HG03558 (cell line): ENCODE data around the gene PCBP4.
"Not testable (repeated sequence)": the region's sequence is repeated elsewhere in the genome, so short reads cannot be mapped to it uniquely, and the experiment has no call there.

ENCODE experiments used
- ATAC-seq: cut with Tn5 transposase; IDR thresholded peaks from one replicate; pipeline ENCODE4 v1.9.1; 2021; ENCODE audit warnings: moderate number of reproducible peaks; ENCODE audit not compliant: unreplicated experiment; ENCODE audit errors: extremely low read depth

Gene PCBP4

GRCh38 chr3:51928981-51929380 lies 38.3 kb downstream of the PCBP4 start:
- ATAC-seq, result not testable (repeated sequence)

GRCh38 chr3:51928438-51928837 lies 38.8 kb downstream of the PCBP4 start:
- ATAC-seq, result no peak

DNA sequence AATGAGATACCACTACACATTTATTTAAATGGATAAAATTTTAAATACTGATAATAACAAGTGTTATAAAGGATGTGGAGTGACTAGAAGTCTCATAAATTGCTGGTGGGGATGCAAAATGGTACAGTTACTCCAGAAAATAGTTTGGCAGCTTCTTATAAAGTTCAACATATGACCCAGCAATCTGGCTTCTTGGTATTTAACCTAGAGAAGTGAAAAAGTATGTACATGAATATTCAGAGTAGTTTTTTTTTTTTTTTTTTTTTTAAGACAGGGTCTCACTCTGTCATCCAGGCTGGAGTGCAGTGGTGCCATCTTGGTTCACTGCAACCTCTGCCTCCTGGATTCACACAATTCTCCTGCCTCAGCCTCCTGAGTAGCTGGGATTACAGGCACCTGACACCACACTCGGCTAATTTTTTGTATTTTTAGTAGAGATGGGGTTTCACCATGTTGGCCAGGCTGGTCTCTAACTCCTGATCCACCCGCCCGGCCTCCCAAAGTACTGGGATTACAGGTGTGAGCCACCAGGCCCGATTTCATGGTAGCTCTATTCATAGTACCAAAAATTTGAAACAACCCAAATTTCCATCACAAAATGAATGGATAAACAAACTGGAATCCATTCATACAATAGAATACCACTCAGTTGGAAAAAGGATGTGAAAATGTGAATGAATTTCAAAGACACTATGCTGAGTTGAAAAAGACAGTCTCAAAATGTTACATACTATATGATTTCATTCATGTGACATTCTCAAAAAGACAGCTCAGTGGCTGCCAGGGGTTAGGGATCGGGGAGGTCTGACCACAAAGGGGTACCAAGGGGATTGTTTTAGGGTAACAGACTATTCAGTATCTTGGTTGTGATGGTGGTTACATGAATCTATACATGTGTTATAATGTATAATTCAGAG lies 39.9 kb downstream of the PCBP4 start:
- no peak for ATAC-seq

- ATAC-seq, result no peak
Measured at GRCh38 chr3:51921081-51921578, 46.1 kb downstream of the PCBP4 start.

DNA sequence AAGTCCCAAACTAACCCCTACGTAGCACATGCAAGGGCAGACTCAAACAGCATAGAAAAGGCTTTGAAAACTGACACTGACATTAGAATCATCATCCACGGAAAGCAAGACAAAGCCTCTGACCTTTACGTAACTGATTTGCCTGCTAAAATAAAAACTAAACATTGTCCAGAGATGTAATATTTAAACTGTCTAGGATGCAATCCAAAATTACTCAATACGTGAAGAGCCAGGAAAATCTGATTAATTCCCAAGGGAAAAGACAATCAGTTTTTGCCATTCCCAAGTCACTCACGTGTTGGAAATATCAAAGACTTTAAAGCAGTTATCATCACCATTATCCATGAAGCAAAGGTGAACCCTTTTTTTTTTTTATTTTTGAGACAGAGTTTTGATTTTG lies 50.8 kb downstream of the PCBP4 start:
- ATAC-seq, result no peak

- no peak for ATAC-seq
Measured at GRCh38 chr3:51908026-51908425, 59.2 kb downstream of the PCBP4 start.
